Fibroblast of villous mesenchyme (primary cell): ENCODE measurements around the gene TPGS1. TPM values are rescaled to one million over a fixed set of nuclear protein-coding genes. Genes with fewer than 3 reads are reported as not detected.

Experiments used
- DNase-seq: peaks from one replicate; pipeline ENCODE4 v3.0.0-alpha.2; 2010; ENCODE audit warnings: low read depth
- H3K4me3 ChIP-seq: 2 replicates; pipeline ENCODE4 v1.5.1; 2011; ENCODE audit warnings: low read depth, mild to moderate bottlenecking, low read length
- CTCF ChIP-seq: IDR thresholded peaks from 2 replicates; pipeline ENCODE4 v1.5.1; 2012; ENCODE audit warnings: low read depth, mild to moderate bottlenecking, low read length; ENCODE audit not compliant: insufficient read depth
- total RNA-seq: library from RNA; depleted of rRNA; stranded (reverse); fragments of >200 nt; gene quantifications from 2 replicates; pipeline ENCODE4 v1.2.3, GENCODE V29; 2012

TPGS1 gene
- total RNA-seq, 1 donor, result 16.8 TPM

GRCh38 chr19:485077-485476 lies 22.2 kb upstream of the TPGS1 start:
- TF ChIP-seq CTCF, result no peak
- H3K4me3 ChIP-seq, result no peak overlapping the region
- DNase-seq, result no peak

GRCh38 chr19:485583-486236 lies 21.6 kb upstream of the TPGS1 start:
- H3K4me3 ChIP-seq, result no peak overlapping the region
- DNase-seq, result peak; percentile 42
- no peak for TF ChIP-seq CTCF

GRCh38 chr19:488505-489417 lies 18.5 kb upstream of the TPGS1 start:
- DNase-seq, result peak; percentile 95
- TF ChIP-seq CTCF, result no peak
- H3K4me3 ChIP-seq, result peak overlapping the region; percentile 86

GRCh38 chr19:489418-490196 lies 17.7 kb upstream of the TPGS1 start:
- TF ChIP-seq CTCF, result no peak
- peak; percentile 56 for DNase-seq
- peak overlapping the region; percentile 70 for H3K4me3 ChIP-seq

- peak; percentile 11 for DNase-seq
Measured at GRCh38 chr19:491146-491741, 16.1 kb upstream of the TPGS1 start.

More at GRCh38 chr19:491146-491741, 16.1 kb upstream of the TPGS1 start:
- H3K4me3 ChIP-seq, result no peak overlapping the region
- TF ChIP-seq CTCF, result no peak
